Measurements from ENCODE around the gene TSC2.
A peak's percentile ranks its signal among the peaks of the same experiment; 100 is the strongest.

TSC2 gene

DNA sequence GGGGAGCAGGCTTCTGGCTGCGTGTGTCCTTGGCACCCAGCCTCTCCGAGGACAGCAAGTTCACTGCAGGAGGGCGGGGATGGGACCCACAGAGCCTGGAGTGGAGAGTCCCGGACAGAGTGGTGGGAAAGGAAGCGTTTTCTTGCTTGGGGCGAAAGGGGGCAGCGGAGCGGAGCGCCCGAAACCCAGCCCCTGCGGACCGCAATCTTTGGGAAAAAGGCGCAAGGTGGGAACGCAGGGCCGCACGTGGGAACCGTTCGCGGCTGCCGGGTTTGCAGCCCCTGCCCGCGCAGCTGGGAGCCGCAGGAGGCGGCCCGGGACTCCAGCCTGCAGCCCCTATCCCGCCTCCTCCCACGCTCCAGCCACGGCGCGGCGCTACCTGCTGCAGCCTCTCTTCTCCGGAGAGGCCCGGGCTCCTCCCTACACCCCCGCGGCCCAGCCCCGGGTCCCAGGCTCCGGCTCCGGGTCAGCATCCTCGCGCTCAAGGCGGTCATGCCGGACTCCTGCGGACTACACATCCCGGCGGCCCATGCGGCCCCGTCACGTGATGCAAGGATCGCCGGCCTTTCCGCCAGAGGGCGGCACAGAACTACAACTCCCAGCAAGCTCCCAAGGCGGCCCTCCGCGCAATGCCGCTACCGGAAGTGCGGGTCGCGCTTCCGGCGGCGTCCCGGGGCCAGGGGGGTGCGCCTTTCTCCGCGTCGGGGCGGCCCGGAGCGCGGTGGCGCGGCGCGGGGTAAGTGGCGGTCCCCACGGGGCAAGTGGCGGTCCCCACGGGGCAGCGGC lies at the start of gene TSC2, which contains the start of gene NTHL1:
TSC2 (plus strand) TSS at position 656 of the 786 bp plus-strand sequence. CDS start 631 bp downstream, outside the sequence.
NTHL1 (minus strand) TSS at position 505 of the 786 bp plus-strand sequence; CDS start at position 494, 11 bp downstream.
- peak; percentile 98 for DNase-seq (ENCODE audit: low read depth, low spot score)

DNA sequence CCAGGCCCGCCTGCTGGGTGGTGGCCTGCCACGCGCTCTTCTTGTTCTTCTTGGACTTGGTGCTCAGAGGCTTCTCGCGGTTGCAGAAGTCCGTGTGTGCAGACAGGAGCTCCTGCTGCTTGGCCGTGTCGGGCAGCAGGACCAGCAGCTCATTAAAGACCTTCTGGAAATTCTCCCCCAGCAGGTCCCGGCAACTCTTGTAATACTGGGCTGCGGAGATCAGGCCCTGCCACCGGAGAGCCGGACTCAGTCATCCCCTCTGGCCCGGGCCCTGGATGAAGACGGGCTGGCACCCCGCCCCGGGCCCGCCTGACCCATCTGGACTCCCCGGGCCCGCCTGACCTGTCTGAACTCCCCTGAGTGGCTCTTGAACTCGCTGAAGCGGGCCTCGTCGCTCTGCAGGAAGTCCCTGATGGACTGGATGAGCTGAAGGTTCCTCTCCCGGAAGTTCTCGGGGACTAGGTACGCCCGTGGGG lies 49.4 kb upstream of the TSC2 start:
- DNase-seq (ENCODE audit: low read depth, low spot score) = no peak

DNA sequence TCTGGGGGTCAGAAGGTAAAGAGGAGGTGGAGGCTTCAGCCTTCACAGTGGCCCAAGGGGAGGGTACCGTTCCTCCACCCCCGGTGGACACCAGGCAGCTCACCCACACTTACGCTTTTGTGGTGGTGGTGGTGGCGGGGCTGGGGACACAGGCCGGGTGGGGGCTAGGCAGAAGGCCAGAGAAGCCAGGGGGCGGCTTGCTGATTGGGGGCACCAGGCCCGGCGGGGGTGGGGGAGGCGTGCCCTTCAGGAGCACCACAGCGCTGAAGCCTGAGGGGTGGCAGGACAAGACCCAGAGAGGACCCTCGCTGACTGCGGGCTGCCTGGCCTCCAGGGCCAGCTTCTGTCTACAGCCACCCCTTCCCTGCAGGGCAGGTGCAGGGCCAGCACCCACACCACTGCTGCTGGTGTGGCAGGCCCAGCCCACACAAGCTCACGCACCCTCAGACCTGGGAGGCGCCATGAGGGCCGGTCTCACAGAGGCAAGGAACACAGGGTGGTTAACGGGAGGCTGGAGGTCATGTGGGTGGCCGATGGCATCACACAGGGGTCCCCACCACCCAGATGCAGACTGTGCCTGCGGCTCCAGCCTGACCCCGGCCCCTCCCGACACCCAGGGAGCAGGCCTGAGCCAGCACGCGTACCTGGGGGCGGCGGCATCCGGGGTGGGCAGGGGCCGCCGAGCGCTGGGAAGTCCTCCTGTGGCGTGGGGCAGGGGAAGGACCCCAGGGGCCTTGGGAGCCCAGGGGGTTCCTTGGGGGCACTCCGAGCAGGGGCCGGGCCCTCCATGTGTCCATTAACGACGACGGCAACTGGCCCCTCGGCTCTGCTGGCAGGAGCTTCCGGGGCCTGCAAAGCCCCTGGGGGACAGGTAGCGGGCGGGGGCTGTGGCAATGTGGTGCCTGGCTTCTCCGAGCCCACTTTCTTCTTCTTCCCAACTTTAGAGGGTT lies 48.7 kb upstream of the TSC2 start:
- no peak for DNase-seq (ENCODE audit: low read depth, low spot score)

DNA sequence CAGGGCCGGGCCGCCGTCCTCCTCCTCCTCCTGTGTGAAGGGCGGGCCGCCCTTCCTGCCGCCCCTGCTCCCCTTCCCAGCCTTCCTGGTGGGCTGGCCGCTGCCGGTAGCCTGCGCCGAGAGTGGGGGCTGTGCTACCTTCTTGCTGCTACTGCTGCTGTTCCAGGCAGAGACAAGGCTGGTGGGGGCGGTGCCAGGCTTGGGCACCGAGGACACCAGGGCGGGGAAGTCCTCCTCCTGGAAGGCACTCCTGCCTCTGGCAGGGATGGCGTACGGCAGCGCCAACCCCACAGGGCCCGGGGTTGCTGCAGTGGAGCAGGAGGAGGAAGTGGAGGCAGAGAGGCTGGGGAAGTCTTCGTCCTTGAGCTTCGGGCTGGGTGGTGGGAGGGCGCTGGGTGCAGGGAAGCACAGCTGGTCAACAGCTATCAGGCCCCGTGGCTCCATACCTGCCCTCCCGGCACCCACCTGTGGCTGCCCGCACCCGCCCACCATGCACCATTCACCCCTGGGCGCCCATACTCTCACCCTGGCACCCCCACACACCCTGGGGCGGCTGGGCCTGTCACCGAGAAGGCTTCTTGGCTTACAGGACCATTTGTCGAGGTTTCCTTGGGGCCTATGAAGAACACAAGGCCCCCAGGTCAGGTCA lies 47.8 kb upstream of the TSC2 start:
- DNase-seq (ENCODE audit: low read depth, low spot score) = no peak

DNA sequence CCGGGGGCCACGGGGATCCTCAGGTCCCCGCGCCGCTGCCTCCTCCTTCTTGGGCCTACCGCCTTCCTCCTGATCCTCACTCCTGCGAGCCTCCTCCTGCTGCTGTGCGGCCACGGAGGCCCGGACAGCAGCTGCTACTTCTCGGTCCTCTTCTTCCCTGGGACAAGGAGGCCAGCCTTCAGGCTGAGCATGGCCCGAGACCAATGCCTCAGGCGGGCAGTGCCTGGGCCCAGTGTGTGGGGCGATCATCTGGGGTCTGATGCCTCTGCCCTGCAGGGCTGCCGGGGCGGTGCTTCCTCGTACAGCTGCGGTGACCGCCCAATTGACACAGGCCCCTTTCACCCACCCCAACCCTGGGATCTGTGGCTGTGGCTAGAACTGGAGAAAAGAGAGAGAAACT lies 46.8 kb upstream of the TSC2 start:
- no peak for DNase-seq (ENCODE audit: low read depth, low spot score)

DNA sequence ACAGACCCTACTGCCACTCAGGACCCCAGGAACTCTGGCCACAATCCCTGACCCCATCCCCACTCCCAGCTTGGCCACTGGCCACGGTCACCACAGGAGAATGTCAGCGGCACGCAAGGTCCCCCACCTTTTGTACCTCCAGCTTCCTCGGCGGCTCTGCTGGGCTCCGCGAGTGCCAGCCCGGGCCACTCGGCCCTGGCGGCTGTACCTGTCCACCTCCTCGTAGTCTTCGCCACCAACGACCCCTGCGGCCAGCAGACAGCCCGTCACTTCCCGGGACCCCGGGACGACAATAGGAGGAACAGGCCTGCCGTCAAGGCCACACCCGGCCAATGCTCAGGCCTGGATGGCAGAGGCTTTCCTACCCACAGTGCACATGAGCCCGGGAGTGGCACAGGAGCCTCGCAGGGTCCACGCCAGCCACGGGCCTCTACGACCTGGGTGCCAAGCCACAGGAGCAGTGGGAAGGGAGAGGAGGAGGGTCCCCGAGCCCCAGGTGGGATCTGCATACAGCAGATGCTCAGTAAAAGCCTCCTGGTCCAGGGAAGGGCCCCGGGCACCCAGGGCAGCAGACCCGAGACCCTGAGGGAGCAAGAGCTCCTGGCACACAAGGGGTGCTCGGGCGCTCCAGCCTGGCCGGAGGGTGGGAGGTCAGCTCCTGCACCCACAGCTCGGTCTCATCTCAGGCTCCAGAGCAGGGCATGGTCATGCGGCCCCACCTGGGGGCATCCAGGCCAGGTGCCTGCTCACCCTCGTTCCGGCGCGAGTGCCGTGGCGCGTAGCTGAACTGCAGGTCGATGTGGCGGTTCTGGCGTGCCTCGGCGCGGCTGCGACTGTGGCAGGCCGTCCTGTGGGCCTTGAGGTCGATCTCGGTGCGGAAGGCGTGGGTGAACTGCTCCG lies 46.1 kb upstream of the TSC2 start:
- DNase-seq (ENCODE audit: low read depth, low spot score) = no peak

DNA sequence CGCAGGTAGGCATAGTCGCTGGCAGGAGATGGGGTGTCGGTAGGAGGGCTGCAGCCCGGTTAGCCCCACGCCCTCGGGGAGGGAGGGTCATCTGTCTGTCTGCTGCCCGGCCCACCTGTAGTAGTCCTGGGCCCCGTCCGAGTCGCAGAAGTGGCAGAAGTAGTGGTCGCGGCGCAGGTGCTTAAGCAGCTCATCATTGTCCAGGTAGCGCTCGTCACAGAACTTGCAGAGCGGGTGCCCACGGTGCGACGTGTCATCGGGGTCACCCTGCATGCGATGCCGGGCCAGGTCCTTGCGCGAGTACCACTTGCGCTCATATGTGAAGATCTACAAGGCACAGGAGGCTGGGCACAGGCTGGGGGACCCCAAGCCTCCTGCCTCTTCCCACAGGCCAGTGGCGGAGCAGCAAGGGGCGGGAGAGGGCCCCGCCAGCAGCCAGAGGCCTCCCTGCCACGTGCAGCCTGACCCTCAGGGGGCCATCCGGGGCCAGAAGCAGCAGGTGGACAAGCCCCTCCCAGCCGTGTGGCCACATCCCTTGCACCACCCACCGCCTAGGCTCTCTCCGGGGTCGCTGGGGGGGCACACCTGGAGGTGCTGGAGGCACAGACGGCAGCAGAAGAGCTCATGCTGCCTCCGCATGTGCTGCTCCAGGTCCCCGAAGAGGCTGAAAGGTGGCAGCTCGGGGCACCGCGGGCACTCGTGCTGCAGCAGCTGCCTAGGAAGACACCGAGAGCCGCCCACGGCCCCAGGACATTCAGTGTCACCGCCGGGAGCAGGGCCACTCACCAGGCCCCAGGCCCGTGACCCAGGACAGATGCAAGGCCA lies 45.2 kb upstream of the TSC2 start:
- no peak for DNase-seq (ENCODE audit: low read depth, low spot score)

DNA sequence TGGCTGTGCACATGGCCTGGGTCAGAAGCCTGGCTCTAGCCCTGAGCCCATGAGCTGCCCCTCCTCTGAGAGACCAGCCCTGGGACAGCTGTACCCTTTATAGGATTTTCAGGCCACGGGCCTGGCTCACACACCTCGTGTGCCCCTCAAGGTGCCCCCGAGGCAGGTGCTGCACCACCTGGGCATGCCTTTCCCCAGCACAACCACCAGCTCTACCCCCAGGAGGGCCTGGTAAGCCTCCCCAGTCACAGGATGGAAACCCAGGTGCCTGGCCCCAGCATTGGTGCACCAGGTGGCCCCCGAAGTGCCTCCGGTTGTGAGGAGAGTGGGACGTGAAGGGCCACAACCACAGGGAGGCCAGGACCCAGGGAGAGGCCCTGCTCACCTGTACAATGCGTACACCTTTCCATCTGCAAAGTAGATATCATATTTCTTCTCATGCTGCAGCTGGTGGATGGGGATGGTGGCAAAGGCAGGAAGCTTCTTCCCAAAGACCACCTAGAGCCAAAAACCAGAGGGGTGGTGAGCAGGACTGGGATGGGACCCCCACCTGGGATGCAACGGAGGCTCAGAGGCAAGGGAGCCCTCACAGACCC lies 44.5 kb upstream of the TSC2 start:
- no peak for DNase-seq (ENCODE audit: low read depth, low spot score)

DNA sequence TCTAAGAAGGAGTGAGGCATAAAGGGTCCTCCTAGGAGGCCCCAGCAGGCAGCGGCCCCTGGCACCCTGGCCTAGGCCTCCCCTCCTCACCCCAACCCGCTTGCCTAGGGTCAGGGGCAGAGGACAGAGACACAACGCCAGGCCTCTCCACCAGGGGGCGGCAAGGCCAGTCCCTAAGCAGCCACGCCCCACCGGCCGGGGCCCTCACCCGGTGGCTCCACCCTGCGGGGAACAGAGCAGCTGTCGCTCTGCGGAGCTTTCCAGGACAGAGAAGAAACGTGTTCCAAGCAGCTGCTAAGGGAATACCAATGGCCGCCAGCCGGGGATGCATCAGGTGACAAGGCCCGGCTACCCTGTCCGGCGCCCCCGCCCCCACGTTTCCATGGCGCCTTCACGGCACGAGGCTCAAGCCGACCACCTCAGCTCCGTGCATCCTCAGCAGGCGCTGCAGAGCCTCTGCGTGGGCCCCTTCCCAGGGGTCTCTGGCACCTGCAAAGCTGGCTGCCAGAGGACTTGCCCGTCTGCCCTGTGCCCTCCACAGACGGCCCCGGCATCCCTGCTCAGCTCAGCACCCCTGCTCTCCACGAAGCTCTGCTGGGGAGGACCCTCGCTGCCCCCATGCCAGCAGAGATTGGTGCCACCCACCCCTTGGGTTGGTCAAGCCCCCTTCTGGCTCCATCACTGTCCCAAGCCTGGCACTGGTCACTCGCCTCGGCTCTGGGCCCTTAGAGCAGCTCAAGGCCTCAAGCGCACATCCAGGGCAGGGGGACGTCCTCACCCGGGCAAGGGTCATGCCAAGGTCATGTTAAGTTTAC lies 43.8 kb upstream of the TSC2 start:
- peak; percentile 92 for DNase-seq (ENCODE audit: low read depth, low spot score)

DNA sequence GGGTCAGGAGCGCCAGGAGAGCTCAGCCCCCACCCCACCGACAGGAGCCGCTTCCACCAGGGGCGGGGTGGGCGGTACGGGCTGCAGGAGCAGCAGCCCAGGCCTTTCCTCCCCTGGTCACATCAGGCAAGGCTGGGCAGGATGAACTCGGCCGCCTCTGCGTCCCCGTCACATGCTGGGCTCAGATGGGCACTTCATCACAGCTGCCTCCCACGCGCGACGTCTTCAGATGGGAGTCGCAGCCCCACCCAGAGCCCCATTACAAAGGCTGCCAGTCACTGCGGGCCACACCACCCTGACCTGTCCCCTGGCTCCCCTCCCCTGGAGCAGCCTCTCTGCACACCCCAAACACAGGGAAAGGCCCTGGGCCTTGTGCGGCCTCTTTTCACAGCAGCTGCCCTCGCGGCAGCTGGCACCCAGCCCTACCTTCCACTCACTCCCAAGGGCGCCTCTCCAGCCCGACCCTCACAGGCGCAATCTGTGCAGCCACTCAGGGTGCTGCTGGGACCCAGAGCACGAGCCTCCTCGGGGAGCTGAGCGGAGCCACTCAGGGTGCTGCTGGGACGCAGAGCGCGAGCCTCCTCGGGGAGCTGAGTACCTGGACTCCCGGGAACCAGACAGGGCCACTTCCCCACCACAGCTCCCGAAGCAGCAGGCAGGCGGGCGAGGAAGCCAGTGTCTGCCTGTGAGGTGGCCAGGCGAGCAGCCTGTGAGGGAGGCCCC lies 42.8 kb upstream of the TSC2 start:
- no peak for DNase-seq (ENCODE audit: low read depth, low spot score)

DNA sequence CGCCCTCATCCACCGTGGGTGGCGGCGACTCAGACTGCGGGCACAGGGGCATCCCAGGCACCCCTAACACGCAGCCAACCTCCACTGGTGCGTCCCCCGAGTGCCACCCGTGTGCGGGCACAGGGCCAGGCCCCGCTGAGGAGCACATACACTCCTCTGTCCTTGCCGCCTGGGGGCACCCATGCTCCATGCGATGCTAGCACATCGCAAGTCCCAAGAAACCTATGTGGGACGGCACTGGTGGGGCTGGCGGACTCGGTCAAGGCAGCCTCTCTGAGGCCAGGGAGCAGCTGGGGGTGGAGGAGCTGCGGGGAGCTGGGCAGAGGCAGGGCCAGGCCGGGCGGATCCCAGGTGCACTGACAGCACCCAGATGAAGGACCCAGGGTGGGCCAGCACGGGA lies 42.1 kb upstream of the TSC2 start:
- DNase-seq (ENCODE audit: low read depth, low spot score) = no peak

DNA sequence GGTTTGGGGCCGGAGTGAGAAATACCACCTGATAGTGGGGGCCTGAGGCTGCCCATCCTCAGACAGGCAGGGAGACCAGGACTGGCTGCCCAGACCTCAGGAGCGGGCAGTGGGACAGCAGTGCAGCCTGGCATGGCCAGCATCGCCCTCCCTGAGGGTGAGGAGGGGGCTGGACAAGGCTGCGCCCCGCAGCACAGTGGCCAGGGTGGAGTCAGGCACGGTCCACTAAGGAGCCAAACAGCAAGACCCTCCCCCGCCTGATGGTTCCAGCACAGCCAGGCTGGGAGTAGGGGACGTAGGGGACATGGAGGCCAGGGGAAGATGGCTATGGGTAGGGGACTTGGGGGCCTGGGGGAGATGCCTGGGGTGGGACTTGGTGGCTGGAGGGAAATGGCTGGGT lies 41.5 kb upstream of the TSC2 start:
- no peak for DNase-seq (ENCODE audit: low read depth, low spot score)

DNA sequence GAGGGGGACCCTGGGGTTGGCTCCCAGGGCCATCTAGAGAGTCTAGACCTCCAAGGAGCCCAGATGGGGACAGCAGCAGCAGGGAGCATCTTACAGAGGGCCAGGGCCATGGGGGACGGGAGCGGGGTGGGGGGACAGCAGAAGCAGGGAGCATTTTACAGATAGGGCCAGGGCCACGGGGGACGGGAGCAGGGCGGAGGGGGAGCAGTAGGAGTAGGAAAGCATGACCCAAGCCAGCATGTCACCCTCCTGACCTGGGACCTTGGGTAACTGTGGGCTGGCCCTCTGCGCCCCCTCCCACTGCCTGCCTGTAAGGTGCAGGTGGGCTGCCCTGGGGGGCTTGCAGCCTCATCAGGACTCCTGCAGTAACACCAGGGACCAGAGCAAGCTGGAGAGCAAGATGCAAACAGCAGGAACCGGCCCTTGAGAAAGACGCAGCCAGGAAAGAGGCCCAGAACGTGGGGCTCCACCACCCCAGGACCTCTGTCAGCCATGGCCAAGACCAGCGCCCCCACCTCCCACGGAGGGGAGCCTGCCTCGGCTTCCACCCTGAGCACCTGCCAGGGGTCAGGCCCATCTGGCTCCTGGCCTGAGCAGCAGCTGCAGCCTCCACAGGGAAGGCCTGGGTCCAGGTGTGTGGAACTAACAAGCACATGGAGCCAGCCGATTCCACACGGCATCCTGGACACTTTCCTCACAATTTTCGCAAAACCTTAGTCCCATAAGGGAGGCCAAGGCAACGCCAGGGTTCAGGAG lies 40.5 kb upstream of the TSC2 start:
- DNase-seq (ENCODE audit: low read depth, low spot score) = no peak

DNA sequence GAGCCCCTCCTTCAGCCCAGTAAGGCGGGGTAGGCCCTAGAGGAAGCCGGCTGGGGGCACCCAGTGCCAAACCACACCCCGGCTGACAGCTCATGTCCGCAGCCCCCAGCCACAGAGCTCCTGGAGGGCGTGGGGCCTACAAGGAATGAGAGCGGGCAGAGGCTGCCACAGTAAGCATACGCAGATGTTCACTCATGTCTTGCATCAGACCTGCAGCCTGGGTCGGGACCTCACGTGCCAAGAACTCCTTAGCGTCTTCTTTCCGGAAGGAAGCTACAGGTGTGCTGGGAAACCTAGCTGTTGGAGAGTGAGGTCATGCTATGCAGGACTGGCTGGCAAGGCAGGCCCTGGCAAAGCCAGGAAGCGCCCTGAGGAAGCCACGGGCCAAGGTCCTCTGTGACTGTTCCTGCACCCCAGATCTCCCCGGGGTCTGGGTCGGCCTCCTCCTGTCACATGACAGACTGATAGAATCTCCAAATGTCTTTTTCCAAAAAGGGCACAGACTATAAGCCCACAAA lies 39.7 kb upstream of the TSC2 start:
- no peak for DNase-seq (ENCODE audit: low read depth, low spot score)

DNA sequence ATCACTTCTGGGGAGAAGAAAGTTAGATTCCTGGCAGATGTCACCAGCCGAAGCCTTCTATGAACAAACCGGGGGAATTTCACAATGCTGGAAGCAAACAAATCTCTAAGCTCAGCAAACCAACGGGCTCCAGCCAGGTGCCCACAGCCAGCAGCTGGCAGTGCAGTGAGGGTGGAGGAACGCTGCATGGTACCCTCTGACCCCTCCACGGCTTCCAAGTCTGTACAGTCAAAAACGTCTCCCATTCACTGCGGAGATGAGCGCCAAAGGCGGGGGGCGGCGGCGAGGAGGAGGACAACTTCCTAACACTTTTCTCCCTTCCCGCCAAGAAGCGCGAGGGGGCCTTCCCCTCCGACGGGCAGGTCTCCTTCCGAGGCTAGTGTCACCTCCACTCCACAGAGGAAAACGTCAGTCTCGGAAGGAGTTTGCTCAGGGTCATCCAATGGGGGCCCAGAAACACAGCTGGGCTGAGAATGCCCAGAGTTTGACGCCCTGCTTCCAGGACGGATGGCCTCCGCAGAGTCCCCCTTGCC lies 39.1 kb upstream of the TSC2 start:
- DNase-seq (ENCODE audit: low read depth, low spot score) = no peak

DNA sequence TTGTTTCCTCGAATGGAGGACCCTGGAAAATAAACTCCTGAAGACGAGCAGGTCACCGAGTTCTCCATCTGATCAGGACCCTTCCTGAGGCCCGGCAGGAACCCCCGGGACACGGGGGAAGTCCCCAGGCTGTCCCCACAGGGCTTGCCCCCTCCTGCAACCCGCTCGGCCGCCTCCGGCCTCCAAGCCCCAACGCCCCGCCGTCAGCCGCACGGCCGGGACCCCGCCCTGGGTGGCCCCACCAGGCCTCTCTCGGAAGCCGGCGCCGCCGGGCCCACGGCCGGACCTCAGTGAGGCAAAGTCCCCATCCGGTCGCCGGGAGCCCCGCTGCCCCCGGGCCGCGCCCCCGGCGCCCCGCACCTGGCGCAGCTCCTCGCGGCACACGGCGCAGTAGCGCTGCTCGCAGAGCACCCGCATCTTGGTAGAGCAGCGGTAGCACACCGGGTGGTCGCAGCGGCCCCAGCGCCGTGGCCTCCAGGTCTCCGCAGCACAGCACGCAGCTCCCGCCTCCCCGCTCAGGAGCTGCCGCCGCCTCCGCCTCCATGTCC lies 38.5 kb upstream of the TSC2 start:
- no peak for DNase-seq (ENCODE audit: low read depth, low spot score)

Measured in astrocyte of the hippocampus (primary cell).